Endothelial cell (in vitro differentiated cells): Measurements from ENCODE around the gene CSTA. TPM values are rescaled to one million over a fixed set of nuclear protein-coding genes. Genes with fewer than 3 reads are reported as not detected.

ENCODE experiments used
- DNase-seq: peaks from one replicate; pipeline ENCODE4 v3.0.0; 2021; ENCODE audit warnings: low spot score
- H3K27ac Mint-ChIP-seq: one replicate; pipeline ENCODE4 v1.8.0; 2021; ENCODE audit warnings: mixed read lengths, inconsistent platforms; ENCODE audit not compliant: unreplicated experiment
- H3K27me3 Mint-ChIP-seq: one replicate; pipeline ENCODE4 v1.8.0; 2021; ENCODE audit warnings: mild to moderate bottlenecking, moderate library complexity, mixed read lengths, inconsistent platforms; ENCODE audit not compliant: unreplicated experiment
- H3K36me3 Mint-ChIP-seq: one replicate; pipeline ENCODE4 v1.8.0; 2021; ENCODE audit warnings: mild to moderate bottlenecking, low read depth, mixed read lengths, inconsistent platforms; ENCODE audit not compliant: unreplicated experiment
- H3K4me1 Mint-ChIP-seq: one replicate; pipeline ENCODE4 v1.8.0; 2021; ENCODE audit warnings: mild to moderate bottlenecking, mixed read lengths, inconsistent platforms; ENCODE audit not compliant: unreplicated experiment
- H3K4me3 Mint-ChIP-seq: one replicate; pipeline ENCODE4 v1.8.0; 2021; ENCODE audit warnings: mild to moderate bottlenecking, mixed read lengths, inconsistent platforms; ENCODE audit not compliant: unreplicated experiment
- H3K9me3 Mint-ChIP-seq: one replicate; pipeline ENCODE4 v1.8.0; 2021; ENCODE audit warnings: mixed read lengths, inconsistent platforms; ENCODE audit not compliant: unreplicated experiment
- total RNA-seq: library from RNA; stranded (reverse); fragmentation: NEBNext Ultra II Directional; extraction: Animal tissue kit (Norgen Biotek cat#: 25700); gene quantifications from one replicate; pipeline ENCODE4 v1.2.1, GENCODE V29; 2021; ENCODE audit not compliant: unreplicated experiment
- TF ChIP-seq, protein P1 (sequence below): fragments of 200-600 bp; sonication (generic); IDR thresholded peaks from one replicate; pipeline ENCODE4 v1.5.0; 2021; ENCODE audit warnings: antibody characterized with exemption; ENCODE audit not compliant: unreplicated experiment

The CSTA gene
- total RNA-seq, 1 donor from 2014 or later = not detected

DNA sequence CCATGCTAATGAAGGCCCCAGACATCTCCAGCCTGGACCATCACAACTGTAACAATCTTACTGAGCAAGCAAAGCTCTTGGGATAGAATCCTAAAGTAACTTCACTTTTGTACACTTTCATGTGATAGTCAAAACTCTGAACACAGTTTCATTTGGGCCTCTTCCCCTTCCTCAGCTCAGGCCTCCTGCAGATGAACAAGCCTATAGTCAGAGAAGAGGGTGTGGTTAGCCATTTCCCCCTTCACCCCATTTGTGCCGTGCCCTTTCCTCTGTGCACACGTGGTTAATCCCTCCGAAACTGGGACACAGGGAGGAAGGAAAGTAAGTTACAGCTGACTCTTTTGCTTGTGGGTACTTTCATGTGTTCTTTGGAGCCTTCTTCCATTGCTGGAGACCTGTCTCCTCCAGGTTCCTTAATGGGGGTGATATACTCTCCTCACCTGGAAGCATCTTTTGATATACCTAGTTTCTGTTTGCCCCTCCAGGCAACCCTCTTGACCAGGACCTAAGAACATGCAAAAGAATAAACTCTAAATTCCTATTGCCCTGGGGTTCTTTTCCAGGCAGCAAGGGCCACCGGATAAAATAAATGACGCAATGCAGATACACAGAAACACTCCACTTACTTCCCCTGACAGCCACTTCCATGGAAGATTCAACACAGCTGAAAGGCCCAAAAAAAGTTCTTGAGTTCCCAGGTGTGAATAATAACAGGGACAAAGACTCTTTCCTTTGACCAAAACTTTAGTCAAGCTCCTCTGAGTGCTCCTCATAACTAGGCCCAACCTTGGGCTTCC lies 29.6 kb upstream of the CSTA start:
- no peaks in the 10 kb centered on the region for H3K36me3 Mint-ChIP-seq
- H3K9me3 Mint-ChIP-seq = no peaks in the 10 kb centered on the region
- TF ChIP-seq, protein P1, sequence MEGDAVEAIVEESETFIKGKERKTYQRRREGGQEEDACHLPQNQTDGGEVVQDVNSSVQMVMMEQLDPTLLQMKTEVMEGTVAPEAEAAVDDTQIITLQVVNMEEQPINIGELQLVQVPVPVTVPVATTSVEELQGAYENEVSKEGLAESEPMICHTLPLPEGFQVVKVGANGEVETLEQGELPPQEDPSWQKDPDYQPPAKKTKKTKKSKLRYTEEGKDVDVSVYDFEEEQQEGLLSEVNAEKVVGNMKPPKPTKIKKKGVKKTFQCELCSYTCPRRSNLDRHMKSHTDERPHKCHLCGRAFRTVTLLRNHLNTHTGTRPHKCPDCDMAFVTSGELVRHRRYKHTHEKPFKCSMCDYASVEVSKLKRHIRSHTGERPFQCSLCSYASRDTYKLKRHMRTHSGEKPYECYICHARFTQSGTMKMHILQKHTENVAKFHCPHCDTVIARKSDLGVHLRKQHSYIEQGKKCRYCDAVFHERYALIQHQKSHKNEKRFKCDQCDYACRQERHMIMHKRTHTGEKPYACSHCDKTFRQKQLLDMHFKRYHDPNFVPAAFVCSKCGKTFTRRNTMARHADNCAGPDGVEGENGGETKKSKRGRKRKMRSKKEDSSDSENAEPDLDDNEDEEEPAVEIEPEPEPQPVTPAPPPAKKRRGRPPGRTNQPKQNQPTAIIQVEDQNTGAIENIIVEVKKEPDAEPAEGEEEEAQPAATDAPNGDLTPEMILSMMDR = no peak
- DNase-seq = no peak
- peaks cover 1% of the 10 kb centered on the region for H3K27me3 Mint-ChIP-seq
- H3K4me1 Mint-ChIP-seq = peaks cover 4% of the 10 kb centered on the region
- no peak overlapping the region for H3K27ac Mint-ChIP-seq
- H3K4me3 Mint-ChIP-seq = no peak overlapping the region

DNA sequence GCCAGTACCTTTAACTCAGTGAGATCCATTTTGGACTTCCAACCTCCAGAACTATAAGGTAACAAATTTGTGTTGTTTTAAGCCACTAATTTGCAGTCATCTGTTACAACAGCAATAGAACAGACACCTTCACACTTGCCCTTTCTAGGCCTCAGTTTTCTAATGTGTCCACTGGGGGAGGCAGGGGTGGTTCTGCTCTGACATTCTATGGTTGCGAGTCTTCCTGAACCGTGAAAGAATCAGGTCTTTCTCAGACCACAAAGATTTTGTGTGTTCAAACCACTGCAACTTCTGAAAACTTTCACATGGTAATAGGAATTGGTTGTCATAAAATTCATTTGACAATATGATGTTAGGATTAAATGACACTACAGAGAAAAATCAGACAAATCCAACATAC lies 26.8 kb upstream of the CSTA start:
- no peak for DNase-seq
- TF ChIP-seq, protein P1 = no peak
- Mint-ChIP-seq H3K4me1 (peaks cover 4% of the 10 kb centered on the region), H3K27ac (no peak overlapping the region), H3K36me3 (no peaks in the 10 kb centered on the region), H3K4me3 (no peak overlapping the region), H3K27me3 (no peaks in the 10 kb centered on the region), H3K9me3 (no peaks in the 10 kb centered on the region)

DNA sequence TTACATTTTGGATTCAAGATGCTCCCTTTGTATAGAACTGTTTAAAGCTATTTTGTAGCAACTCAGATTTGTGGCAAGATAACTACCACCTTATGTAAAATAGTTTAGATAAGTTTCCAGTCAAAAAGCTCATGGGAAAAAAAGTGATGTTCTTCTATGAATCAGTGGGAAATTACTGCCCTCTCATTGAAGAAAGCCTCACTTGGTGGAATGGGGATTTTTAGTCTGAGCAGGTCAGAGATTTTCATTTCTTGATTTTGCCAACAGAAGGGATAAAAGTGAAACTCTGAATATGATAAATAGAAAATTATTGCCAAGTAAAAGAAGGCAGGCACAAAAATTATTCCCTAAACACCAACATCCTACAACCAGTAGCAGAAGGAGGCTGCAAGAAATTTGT lies 25.8 kb upstream of the CSTA start:
- Mint-ChIP-seq H3K9me3 (no peaks in the 10 kb centered on the region), H3K4me1 (no peaks in the 10 kb centered on the region), H3K27me3 (no peaks in the 10 kb centered on the region), H3K36me3 (no peaks in the 10 kb centered on the region), H3K4me3 (no peak overlapping the region), H3K27ac (no peak overlapping the region)
- TF ChIP-seq, protein P1 = no peak
- no peak for DNase-seq

DNA sequence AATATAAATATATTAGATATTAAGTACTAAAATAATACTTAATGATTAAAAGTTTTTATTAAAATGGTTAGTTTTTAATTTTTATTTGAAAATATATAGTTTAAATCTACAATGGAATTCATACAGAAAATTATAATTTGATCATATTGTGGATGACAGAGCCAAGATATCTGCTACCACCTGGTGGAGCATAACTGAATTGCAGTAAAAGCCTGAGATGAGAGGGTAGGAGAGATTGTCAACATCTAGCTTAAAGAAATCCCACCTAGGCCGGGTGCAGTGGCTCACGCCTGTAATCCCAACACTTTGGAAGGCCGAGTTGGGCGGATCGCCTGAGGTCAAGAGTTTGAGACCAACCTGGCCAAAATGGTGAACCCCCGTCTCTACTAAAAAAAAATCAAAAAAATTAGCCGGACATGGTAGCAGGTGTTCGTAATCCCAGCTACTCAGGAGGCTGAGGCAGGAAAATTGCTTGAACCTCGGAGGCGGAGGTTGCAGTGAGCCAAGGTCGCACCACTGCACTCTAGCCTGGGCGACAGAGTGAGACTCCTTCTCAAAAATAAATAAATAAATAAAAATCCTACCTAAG lies 25.1 kb upstream of the CSTA start:
- TF ChIP-seq, protein P1 = peak; percentile 71
- DNase-seq = peak; percentile 17
- H3K27ac Mint-ChIP-seq = no peak overlapping the region
- H3K36me3 Mint-ChIP-seq = no peaks in the 10 kb centered on the region
- no peak overlapping the region for H3K4me3 Mint-ChIP-seq
- no peaks in the 10 kb centered on the region for H3K9me3 Mint-ChIP-seq
- no peaks in the 10 kb centered on the region for H3K4me1 Mint-ChIP-seq
- H3K27me3 Mint-ChIP-seq = no peaks in the 10 kb centered on the region

DNA sequence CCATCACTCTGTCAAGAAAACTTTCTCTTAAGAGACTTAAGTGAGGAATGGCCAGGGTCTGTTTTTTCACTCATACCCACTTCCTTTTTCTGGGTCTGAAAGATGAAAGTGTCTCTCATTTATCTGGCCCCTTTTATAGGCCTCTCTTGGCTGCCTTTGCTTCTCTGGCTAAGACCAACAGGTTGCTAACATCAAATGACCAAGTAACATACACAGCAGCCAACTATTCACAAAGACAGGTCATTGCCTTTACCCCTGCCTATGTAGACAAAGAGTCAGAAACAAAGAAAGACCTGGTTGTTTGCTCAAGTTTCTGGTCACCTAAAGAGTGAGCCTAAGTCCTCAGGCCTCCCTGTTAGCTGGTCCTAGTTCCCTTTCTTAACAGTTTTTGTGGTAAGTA lies 24.0 kb upstream of the CSTA start:
- TF ChIP-seq, protein P1 = no peak
- H3K4me1 Mint-ChIP-seq = no peaks in the 10 kb centered on the region
- H3K4me3 Mint-ChIP-seq = no peak overlapping the region
- no peak overlapping the region for H3K27ac Mint-ChIP-seq
- DNase-seq = no peak
- no peaks in the 10 kb centered on the region for H3K36me3 Mint-ChIP-seq
- no peaks in the 10 kb centered on the region for H3K27me3 Mint-ChIP-seq
- H3K9me3 Mint-ChIP-seq = no peaks in the 10 kb centered on the region
